HCT116 (cell line): ENCODE data around the gene SLC12A8. TPM values are rescaled to one million over a fixed set of nuclear protein-coding genes. Genes with fewer than 3 reads are reported as not detected.

ENCODE experiments used
- microRNA-seq: library from miRNA; unstranded; fragments of <30 nt; microRNA quantifications from one replicate; pipeline ENCODE4, GENCODE V29; 2016; ENCODE audit warnings: borderline number of aligned reads
- total RNA-seq: library from RNA; stranded (reverse); gene quantifications from one replicate; pipeline ENCODE4 v1.2.1, GENCODE V29; 2021; ENCODE audit not compliant: unreplicated experiment

The SLC12A8 gene
- total RNA-seq, 1 experiment from 2014 or later, result 19.9 TPM

Small RNAs within 50 kb of the gene (microRNA-seq; reads per million reads assigned to microRNA genes)
- gene MIR5092, result 4.0 reads per million, percentile 4 among the genes with 10 or more reads in this experiment

Other genes with a start within 250 kb of the SLC12A8 start
- gene HEG1, start 156.8 kb downstream of the SLC12A8 start, total RNA-seq, result 2.6 TPM
- gene ZNF148, start 162.6 kb upstream of the SLC12A8 start, total RNA-seq, result 35.0 TPM